ENCODE data around the gene CYP2R1. TPM values are rescaled to one million over a fixed set of nuclear protein-coding genes. Genes with fewer than 3 reads are reported as not detected.
A peak's percentile ranks its signal among the peaks of the same experiment; 100 is the strongest.
"Not testable (repeated sequence)": the region's sequence is repeated elsewhere in the genome, so short reads cannot be mapped to it uniquely, and the experiment has no call there.

CYP2R1 gene
- total and polyA plus RNA-seq, 5 donors from 2014 or later, result 12.9 to 20.0 (median 15.5) TPM

GRCh38 chr11:14886513-14886912, 5.5 kb downstream of the CYP2R1 start:
- Mint-ChIP-seq H3K4me1 (peaks cover 23 to 60% (median 43%) of the 10 kb centered on the region in 4 donors), H3K27ac (peak overlapping the region in 2 of 3 donors; percentile 20 to 42), H3K9me3 (peaks cover 0 to 8% (median 1%) of the 10 kb centered on the region in 7 donors), H3K36me3 (peaks cover 10% of the 10 kb centered on the region), H3K4me3 (peak overlapping the region in 1 of 4 donors; percentile 23), H3K27me3 (no peaks in the 10 kb centered on the region)
- H3K27ac ChIP-seq (ENCODE audit: insufficient read depth, low read length, poor library complexity, severe bottlenecking), result no peak overlapping the region
- no peaks in the 10 kb centered on the region for H3K9me3 ChIP-seq (ENCODE audit: control insufficient read depth in 2 of 2, low read length in 2 of 2)
- H3K27me3 ChIP-seq (ENCODE audit: control insufficient read depth, insufficient read depth, low read length), result no peaks in the 10 kb centered on the region
- no peak for ATAC-seq (ENCODE audit: low read depth in 2 of 2)
- H3K36me3 ChIP-seq (ENCODE audit: control insufficient read depth, insufficient read depth, low read length), result no peaks in the 10 kb centered on the region
- DNase-seq, result no peak
- H3K4me3 ChIP-seq (ENCODE audit: low read depth, low read length), result no peak overlapping the region
- H3K4me1 ChIP-seq (ENCODE audit: control insufficient read depth, insufficient read depth, low read length, poor library complexity, severe bottlenecking), result peaks cover 33% of the 10 kb centered on the region

GRCh38 chr11:14884667-14885273, 7.3 kb downstream of the CYP2R1 start:
- peaks cover 14% of the 10 kb centered on the region for H3K36me3 ChIP-seq (ENCODE audit: control insufficient read depth, insufficient read depth, low read length)
- DNase-seq (no peak), ATAC-seq (ENCODE audit: low read depth in 2 of 2) (no peak)
- no peaks in the 10 kb centered on the region for H3K27me3 ChIP-seq (ENCODE audit: control insufficient read depth, insufficient read depth, low read length)
- H3K9me3 ChIP-seq (ENCODE audit: control insufficient read depth in 2 of 2, low read length in 2 of 2), result no peaks in the 10 kb centered on the region
- Mint-ChIP-seq H3K4me1 (peaks cover 23 to 51% (median 36%) of the 10 kb centered on the region in 4 donors), H3K27ac (peak overlapping the region in 2 of 3 donors; percentile 27 to 83), H3K27me3 (no peaks in the 10 kb centered on the region), H3K9me3 (peaks cover 0 to 8% (median 2%) of the 10 kb centered on the region in 7 donors), H3K36me3 (peaks cover 19% of the 10 kb centered on the region), H3K4me3 (no peak overlapping the region)
- no peak overlapping the region for H3K27ac ChIP-seq (ENCODE audit: insufficient read depth, low read length, poor library complexity, severe bottlenecking)
- H3K4me1 ChIP-seq (ENCODE audit: control insufficient read depth, insufficient read depth, low read length, poor library complexity, severe bottlenecking), result peaks cover 19% of the 10 kb centered on the region
- H3K4me3 ChIP-seq (ENCODE audit: low read depth, low read length), result no peak overlapping the region

DNA sequence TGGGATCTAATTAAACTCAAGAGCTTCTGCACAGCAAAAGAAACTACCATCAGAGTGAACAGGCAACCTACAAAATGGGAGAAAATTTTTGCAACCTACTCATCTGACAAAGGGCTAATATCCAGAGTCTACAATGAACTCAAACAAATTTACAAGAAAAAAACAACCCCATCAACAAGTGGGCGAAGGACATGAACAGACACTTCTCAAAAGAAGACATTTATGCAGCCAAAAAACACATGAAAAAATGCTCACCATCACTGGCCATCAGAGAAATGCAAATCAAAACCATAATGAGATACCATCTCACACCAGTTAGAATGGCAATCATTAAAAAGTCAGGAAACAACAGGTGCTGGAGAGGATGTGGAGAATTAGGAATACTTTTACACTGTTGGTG, 8.3 kb downstream of the CYP2R1 start:
- H3K36me3 ChIP-seq (ENCODE audit: control insufficient read depth, insufficient read depth, low read length), result peaks cover 21% of the 10 kb centered on the region
- peaks cover 26 to 40% (median 29%) of the 10 kb centered on the region in 4 donors for H3K4me1 Mint-ChIP-seq
- H3K27ac Mint-ChIP-seq; ATAC-seq (ENCODE audit: low read depth in 2 of 2); H3K4me1 ChIP-seq (ENCODE audit: control insufficient read depth, insufficient read depth, low read length, poor library complexity, severe bottlenecking); H3K9me3 ChIP-seq (ENCODE audit: control insufficient read depth in 2 of 2, low read length in 2 of 2); H3K27ac ChIP-seq (ENCODE audit: insufficient read depth, low read length, poor library complexity, severe bottlenecking); H3K27me3 Mint-ChIP-seq; H3K4me3 Mint-ChIP-seq; H3K9me3 Mint-ChIP-seq; H3K4me3 ChIP-seq (ENCODE audit: low read depth, low read length); DNase-seq; H3K27me3 ChIP-seq (ENCODE audit: control insufficient read depth, insufficient read depth, low read length): not testable (repeated sequence)
- peaks cover 24% of the 10 kb centered on the region for H3K36me3 Mint-ChIP-seq

GRCh38 chr11:14882196-14882595, 9.8 kb downstream of the CYP2R1 start:
- H3K27ac ChIP-seq (ENCODE audit: insufficient read depth, low read length, poor library complexity, severe bottlenecking), result no peak overlapping the region
- no peaks in the 10 kb centered on the region for H3K27me3 Mint-ChIP-seq
- H3K36me3 ChIP-seq (ENCODE audit: control insufficient read depth, insufficient read depth, low read length), result peaks cover 33% of the 10 kb centered on the region
- no peaks in the 10 kb centered on the region for H3K27me3 ChIP-seq (ENCODE audit: control insufficient read depth, insufficient read depth, low read length)
- DNase-seq (no peak), ATAC-seq (ENCODE audit: low read depth in 2 of 2) (no peak)
- H3K4me1 ChIP-seq (ENCODE audit: control insufficient read depth, insufficient read depth, low read length, poor library complexity, severe bottlenecking), result no peaks in the 10 kb centered on the region
- peaks cover 0 to 8% (median 2%) of the 10 kb centered on the region in 7 donors for H3K9me3 Mint-ChIP-seq
- peaks cover 14 to 25% (median 21%) of the 10 kb centered on the region in 4 donors for H3K4me1 Mint-ChIP-seq
- no peak overlapping the region for H3K4me3 ChIP-seq (ENCODE audit: low read depth, low read length)
- H3K4me3 Mint-ChIP-seq, result peak overlapping the region in 1 of 4 donors; percentile 13
- H3K27ac Mint-ChIP-seq, result peak overlapping the region in 2 of 3 donors; percentile 40 to 59
- peaks cover 38% of the 10 kb centered on the region for H3K36me3 Mint-ChIP-seq
- H3K9me3 ChIP-seq (ENCODE audit: control insufficient read depth in 2 of 2, low read length in 2 of 2), result no peaks in the 10 kb centered on the region

GRCh38 chr11:14881576-14882193, 10.3 kb downstream of the CYP2R1 start:
- Histone ChIP-seq H3K36me3 (ENCODE audit: control insufficient read depth, insufficient read depth, low read length) (peaks cover 38% of the 10 kb centered on the region), H3K27me3 (ENCODE audit: control insufficient read depth, insufficient read depth, low read length) (no peaks in the 10 kb centered on the region), H3K4me3 (ENCODE audit: low read depth, low read length) (no peak overlapping the region), H3K4me1 (ENCODE audit: control insufficient read depth, insufficient read depth, low read length, poor library complexity, severe bottlenecking) (no peaks in the 10 kb centered on the region), H3K9me3 (ENCODE audit: control insufficient read depth in 2 of 2, low read length in 2 of 2) (no peaks in the 10 kb centered on the region), H3K27ac (ENCODE audit: insufficient read depth, low read length, poor library complexity, severe bottlenecking) (no peak overlapping the region)
- H3K27ac Mint-ChIP-seq, result peak overlapping the region in 1 of 3 donors; percentile 40
- H3K9me3 Mint-ChIP-seq, result peaks cover 0 to 8% (median 2%) of the 10 kb centered on the region in 7 donors
- H3K27me3 Mint-ChIP-seq, result no peaks in the 10 kb centered on the region
- H3K4me3 Mint-ChIP-seq, result no peak overlapping the region
- H3K36me3 Mint-ChIP-seq, result peaks cover 38% of the 10 kb centered on the region
- peaks cover 9 to 20% (median 18%) of the 10 kb centered on the region in 4 donors for H3K4me1 Mint-ChIP-seq
- ATAC-seq (ENCODE audit: low read depth in 2 of 2) (no peak), DNase-seq (no peak)

GRCh38 chr11:14875163-14875562, 16.9 kb downstream of the CYP2R1 start:
- H3K36me3 Mint-ChIP-seq, result peaks cover 54% of the 10 kb centered on the region
- Histone ChIP-seq H3K4me3 (ENCODE audit: low read depth, low read length) (no peak overlapping the region), H3K9me3 (ENCODE audit: control insufficient read depth in 2 of 2, low read length in 2 of 2) (no peaks in the 10 kb centered on the region), H3K27me3 (ENCODE audit: control insufficient read depth, insufficient read depth, low read length) (no peaks in the 10 kb centered on the region), H3K36me3 (ENCODE audit: control insufficient read depth, insufficient read depth, low read length) (peaks cover 65% of the 10 kb centered on the region), H3K27ac (ENCODE audit: insufficient read depth, low read length, poor library complexity, severe bottlenecking) (no peak overlapping the region), H3K4me1 (ENCODE audit: control insufficient read depth, insufficient read depth, low read length, poor library complexity, severe bottlenecking) (no peaks in the 10 kb centered on the region)
- H3K27ac Mint-ChIP-seq, result no peak overlapping the region
- no peaks in the 10 kb centered on the region for H3K27me3 Mint-ChIP-seq
- H3K4me1 Mint-ChIP-seq, result peaks cover 2 to 26% (median 19%) of the 10 kb centered on the region in 4 donors
- no peak for DNase-seq
- H3K4me3 Mint-ChIP-seq, result no peak overlapping the region
- no peak for ATAC-seq (ENCODE audit: low read depth in 2 of 2)
- peaks cover 0 to 2% (median 0%) of the 10 kb centered on the region in 7 donors for H3K9me3 Mint-ChIP-seq

DNA sequence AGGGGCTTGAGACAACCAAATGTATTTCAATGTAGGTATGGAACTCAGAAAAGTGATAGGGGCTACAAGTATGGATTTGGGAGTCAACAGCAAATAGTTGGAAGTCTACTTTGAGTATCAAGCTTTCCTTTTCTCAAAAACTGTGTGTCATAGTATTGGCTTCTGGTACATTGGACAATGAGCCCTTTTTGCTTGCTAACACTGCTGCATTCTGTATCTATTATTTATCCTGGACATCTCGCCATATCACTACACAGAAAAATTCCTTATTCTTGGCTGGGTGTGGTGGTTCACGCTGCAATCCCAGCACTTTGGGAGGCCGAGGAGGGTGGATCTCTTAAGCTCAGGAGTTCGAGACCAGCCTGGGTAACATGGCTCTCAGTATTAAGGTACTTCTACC, 18.4 kb downstream of the CYP2R1 start:
- Mint-ChIP-seq H3K4me3 (no peak overlapping the region), H3K27ac (no peak overlapping the region), H3K36me3 (peaks cover 61% of the 10 kb centered on the region), H3K9me3 (peaks cover 0 to 2% (median 0%) of the 10 kb centered on the region in 7 donors), H3K27me3 (no peaks in the 10 kb centered on the region), H3K4me1 (peaks cover 6 to 21% (median 18%) of the 10 kb centered on the region in 4 donors)
- no peak overlapping the region for H3K4me3 ChIP-seq (ENCODE audit: low read depth, low read length)
- H3K27me3 ChIP-seq (ENCODE audit: control insufficient read depth, insufficient read depth, low read length), result no peaks in the 10 kb centered on the region
- ATAC-seq (ENCODE audit: low read depth in 2 of 2) (no peak), DNase-seq (no peak)
- no peak overlapping the region for H3K27ac ChIP-seq (ENCODE audit: insufficient read depth, low read length, poor library complexity, severe bottlenecking)
- no peaks in the 10 kb centered on the region for H3K4me1 ChIP-seq (ENCODE audit: control insufficient read depth, insufficient read depth, low read length, poor library complexity, severe bottlenecking)
- H3K9me3 ChIP-seq (ENCODE audit: control insufficient read depth in 2 of 2, low read length in 2 of 2), result no peaks in the 10 kb centered on the region
- peaks cover 68% of the 10 kb centered on the region for H3K36me3 ChIP-seq (ENCODE audit: control insufficient read depth, insufficient read depth, low read length)

All from CD4-positive, CD25-positive, alpha-beta regulatory T cell (primary cell).